HEK293 (cell line): Measurements from ENCODE around the gene GNAI2.
"Not testable (repeated sequence)": the region's sequence is repeated elsewhere in the genome, so short reads cannot be mapped to it uniquely, and the experiment has no call there.

Experiments used
- CTCF ChIA-PET: fragments of 350-600 bp; formaldehyde crosslinking; extraction: SDS; loops from one replicate; lab custom pipeline; 2021; ENCODE audit warnings: antibody characterized with exemption; lab: Yijun Ruan, JAX
- POLR2A ChIA-PET: fragments of 300-600 bp; formaldehyde crosslinking; extraction: SDS; loops from one replicate; lab custom pipeline; 2020; ENCODE audit warnings: antibody characterized with exemption, inconsistent platforms; lab: Yijun Ruan, JAX
- H3K27ac ChIP-seq: fragments of 200-500 bp; sonication (Bioruptor generic); 2 replicates; pipeline ENCODE4 v1.5.1; 2014; ENCODE audit warnings: low read depth, low read length, control low read depth, inconsistent platforms; ENCODE audit errors: extremely low read depth
- H3K36me3 ChIP-seq, 2 experiments: fragments of 200-500 bp in 1 of 2; sonication (Bioruptor generic) in 1 of 2; 1 replicate in 1 of 2; 2 replicates in 1 of 2; pipeline ENCODE4 v1.5.1; 2014 to 2017; ENCODE audit warnings: inconsistent platforms in 2 of 2, low read length in 2 of 2; ENCODE audit not compliant: control insufficient read depth in 2 of 2, insufficient read depth in 1 of 2
- H3K4me1 ChIP-seq: fragments of 200-500 bp; sonication (Bioruptor generic); 2 replicates; pipeline ENCODE4 v1.5.1; 2014; ENCODE audit warnings: mild to moderate bottlenecking, low read length, inconsistent platforms; ENCODE audit not compliant: control insufficient read depth, insufficient read depth
- H3K4me3 ChIP-seq: 2 replicates; pipeline ENCODE4 v1.5.1; 2011; ENCODE audit warnings: low read depth, mild to moderate bottlenecking, control low read depth, low read length, moderate library complexity
- H3K9me3 ChIP-seq: fragments of 200-500 bp; sonication (Bioruptor generic); 2 replicates; pipeline ENCODE4 v1.5.1; 2014; ENCODE audit warnings: low read depth, low read length, inconsistent platforms; ENCODE audit not compliant: control insufficient read depth, insufficient read depth
- GLIS1 ChIP-seq: fragments of 450-650 bp; formaldehyde crosslinking; IDR thresholded peaks from 2 replicates; pipeline ENCODE4 v1.5.1; 2016; ENCODE audit warnings: missing biosample characterization, missing genetic modification characterization
- HOXC10 ChIP-seq: sonication (generic); formaldehyde crosslinking; IDR thresholded peaks from 2 replicates; pipeline ENCODE4 v1.8.1; 2023; ENCODE audit warnings: mild to moderate bottlenecking, missing genetic modification reagents
- KLF7 ChIP-seq: fragments of 450-650 bp; formaldehyde crosslinking; IDR thresholded peaks from 2 replicates; pipeline ENCODE4 v1.5.1; 2016; ENCODE audit warnings: missing biosample characterization, missing genetic modification characterization, borderline replicate concordance
- YY2 ChIP-seq: fragments of 450-650 bp; formaldehyde crosslinking; IDR thresholded peaks from 2 replicates; pipeline ENCODE4 v1.5.1; 2016; ENCODE audit warnings: missing biosample characterization, missing genetic modification characterization
- ZBTB8A ChIP-seq: fragments of 450-650 bp; formaldehyde crosslinking; IDR thresholded peaks from 2 replicates; pipeline ENCODE4 v1.5.1; 2016; ENCODE audit warnings: missing biosample characterization, missing genetic modification characterization
- ZIC2 ChIP-seq: fragments of 450-650 bp; formaldehyde crosslinking; IDR thresholded peaks from 2 replicates; pipeline ENCODE4 v1.5.1; 2016; ENCODE audit warnings: missing biosample characterization, missing genetic modification characterization
- ZNF157 ChIP-seq: fragments of 450-650 bp; formaldehyde crosslinking; IDR thresholded peaks from 2 replicates; pipeline ENCODE4 v1.5.1; 2016; ENCODE audit warnings: missing biosample characterization, missing genetic modification characterization
- ZNF350 ChIP-seq: fragments of 450-650 bp; formaldehyde crosslinking; IDR thresholded peaks from 2 replicates; pipeline ENCODE4 v1.5.0; 2017; ENCODE audit warnings: missing biosample characterization, mild to moderate bottlenecking, missing genetic modification characterization
- ZNF529 ChIP-seq: fragments of 450-650 bp; formaldehyde crosslinking; IDR thresholded peaks from 2 replicates; pipeline ENCODE4 v1.5.1; 2017; ENCODE audit warnings: missing genetic modification characterization, missing biosample characterization; ENCODE audit not compliant: insufficient replicate concordance
- ZSCAN16 ChIP-seq: fragments of 450-650 bp; formaldehyde crosslinking; IDR thresholded peaks from 2 replicates; pipeline ENCODE4 v1.5.1; 2016; ENCODE audit warnings: missing biosample characterization, missing genetic modification characterization
- TF ChIP-seq, protein P1 (sequence below): fragments of 450-650 bp; formaldehyde crosslinking; IDR thresholded peaks from 2 replicates; pipeline ENCODE4 v1.5.1; 2016; ENCODE audit warnings: missing biosample characterization, missing genetic modification characterization
- TF ChIP-seq, protein P2 (sequence below): fragments of 450-650 bp; formaldehyde crosslinking; IDR thresholded peaks from 2 replicates; pipeline ENCODE4 v1.5.1; 2016; ENCODE audit warnings: missing biosample characterization, missing genetic modification characterization
- TF ChIP-seq, protein P3 (sequence below): fragments of 450-650 bp; formaldehyde crosslinking; IDR thresholded peaks from 2 replicates; pipeline ENCODE4 v1.5.1; 2016; ENCODE audit warnings: missing biosample characterization, missing genetic modification characterization
- TF ChIP-seq, protein P4 (sequence below): fragments of 450-650 bp; formaldehyde crosslinking; IDR thresholded peaks from 2 replicates; pipeline ENCODE4 v1.5.1; 2016; ENCODE audit warnings: missing biosample characterization, missing genetic modification characterization
- TF ChIP-seq, protein P5 (sequence below): fragments of 450-650 bp; formaldehyde crosslinking; IDR thresholded peaks from 2 replicates; pipeline ENCODE4 v1.5.0; 2017; ENCODE audit warnings: missing biosample characterization, missing genetic modification characterization, borderline replicate concordance

Gene GNAI2

DNA sequence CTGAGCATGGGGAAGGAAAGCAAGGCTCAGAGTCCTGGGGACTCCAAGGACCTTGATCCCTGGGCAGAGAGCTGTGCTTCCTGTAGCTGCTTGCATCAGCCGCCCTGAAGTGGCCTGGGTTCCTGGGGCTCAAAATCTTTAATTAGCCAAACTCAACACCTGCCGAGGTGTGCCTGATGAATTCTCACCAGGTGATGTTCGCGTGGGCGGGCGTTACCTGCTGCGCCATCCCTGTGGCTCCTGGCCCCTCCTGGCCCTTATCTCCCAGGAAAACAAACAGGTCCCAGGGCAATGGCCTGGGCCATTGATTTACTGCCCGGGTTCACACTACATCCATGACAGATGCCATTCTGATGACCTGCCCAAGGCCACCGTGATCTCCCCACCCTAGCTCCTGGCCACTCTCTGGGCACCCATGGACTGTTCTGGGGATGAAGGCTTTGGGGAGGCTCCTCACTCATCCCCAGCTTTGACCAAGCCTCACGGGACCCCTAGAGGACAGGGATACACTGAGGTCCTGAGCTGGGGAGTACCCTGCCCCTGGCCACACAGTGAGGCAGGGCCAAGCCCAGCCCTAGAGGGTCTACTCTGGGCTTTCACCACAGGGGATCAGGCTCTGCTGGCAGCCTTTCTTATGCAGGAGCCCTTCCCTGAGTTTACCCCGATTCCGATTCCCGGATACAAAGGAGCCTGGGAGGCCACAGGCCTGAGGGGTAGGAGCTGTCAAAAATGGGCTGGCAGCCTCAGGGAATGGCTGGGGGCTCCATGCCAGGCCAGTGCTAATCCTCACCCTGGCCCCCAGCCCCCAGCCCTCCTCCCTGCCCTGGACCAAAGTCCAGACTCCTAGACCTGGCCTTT, 25.3 kb upstream of the GNAI2 start:
- ChIA-PET POLR2A (interaction anchor here (0.8 kb wide), 1 partner anchor 90 kb away, joined by 12 read pairs; no protein-coding TSS in a partner anchor), CTCF (interaction anchor here (0.6 to 17.6 kb wide), 6 partner anchors 9 to 88 kb away, joined by 3 to 237 read pairs (median 6); partner anchors contain the start of gene GNAT1)
- Histone ChIP-seq H3K4me3 (no peak overlapping the region), H3K36me3 (no peaks in the 10 kb centered on the region), H3K4me1 (no peaks in the 10 kb centered on the region), H3K9me3 (no peaks in the 10 kb centered on the region), H3K27ac (no peak overlapping the region)
- TF ChIP-seq ZIC2 (tag by site-specific recombination) (peak; percentile 59), ZNF529 (tag by site-specific recombination) (no peak)
- TF ChIP-seq, protein P1, sequence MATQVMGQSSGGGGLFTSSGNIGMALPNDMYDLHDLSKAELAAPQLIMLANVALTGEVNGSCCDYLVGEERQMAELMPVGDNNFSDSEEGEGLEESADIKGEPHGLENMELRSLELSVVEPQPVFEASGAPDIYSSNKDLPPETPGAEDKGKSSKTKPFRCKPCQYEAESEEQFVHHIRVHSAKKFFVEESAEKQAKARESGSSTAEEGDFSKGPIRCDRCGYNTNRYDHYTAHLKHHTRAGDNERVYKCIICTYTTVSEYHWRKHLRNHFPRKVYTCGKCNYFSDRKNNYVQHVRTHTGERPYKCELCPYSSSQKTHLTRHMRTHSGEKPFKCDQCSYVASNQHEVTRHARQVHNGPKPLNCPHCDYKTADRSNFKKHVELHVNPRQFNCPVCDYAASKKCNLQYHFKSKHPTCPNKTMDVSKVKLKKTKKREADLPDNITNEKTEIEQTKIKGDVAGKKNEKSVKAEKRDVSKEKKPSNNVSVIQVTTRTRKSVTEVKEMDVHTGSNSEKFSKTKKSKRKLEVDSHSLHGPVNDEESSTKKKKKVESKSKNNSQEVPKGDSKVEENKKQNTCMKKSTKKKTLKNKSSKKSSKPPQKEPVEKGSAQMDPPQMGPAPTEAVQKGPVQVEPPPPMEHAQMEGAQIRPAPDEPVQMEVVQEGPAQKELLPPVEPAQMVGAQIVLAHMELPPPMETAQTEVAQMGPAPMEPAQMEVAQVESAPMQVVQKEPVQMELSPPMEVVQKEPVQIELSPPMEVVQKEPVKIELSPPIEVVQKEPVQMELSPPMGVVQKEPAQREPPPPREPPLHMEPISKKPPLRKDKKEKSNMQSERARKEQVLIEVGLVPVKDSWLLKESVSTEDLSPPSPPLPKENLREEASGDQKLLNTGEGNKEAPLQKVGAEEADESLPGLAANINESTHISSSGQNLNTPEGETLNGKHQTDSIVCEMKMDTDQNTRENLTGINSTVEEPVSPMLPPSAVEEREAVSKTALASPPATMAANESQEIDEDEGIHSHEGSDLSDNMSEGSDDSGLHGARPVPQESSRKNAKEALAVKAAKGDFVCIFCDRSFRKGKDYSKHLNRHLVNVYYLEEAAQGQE (tag by site-specific recombination) = no peak
- TF ChIP-seq, protein P2, sequence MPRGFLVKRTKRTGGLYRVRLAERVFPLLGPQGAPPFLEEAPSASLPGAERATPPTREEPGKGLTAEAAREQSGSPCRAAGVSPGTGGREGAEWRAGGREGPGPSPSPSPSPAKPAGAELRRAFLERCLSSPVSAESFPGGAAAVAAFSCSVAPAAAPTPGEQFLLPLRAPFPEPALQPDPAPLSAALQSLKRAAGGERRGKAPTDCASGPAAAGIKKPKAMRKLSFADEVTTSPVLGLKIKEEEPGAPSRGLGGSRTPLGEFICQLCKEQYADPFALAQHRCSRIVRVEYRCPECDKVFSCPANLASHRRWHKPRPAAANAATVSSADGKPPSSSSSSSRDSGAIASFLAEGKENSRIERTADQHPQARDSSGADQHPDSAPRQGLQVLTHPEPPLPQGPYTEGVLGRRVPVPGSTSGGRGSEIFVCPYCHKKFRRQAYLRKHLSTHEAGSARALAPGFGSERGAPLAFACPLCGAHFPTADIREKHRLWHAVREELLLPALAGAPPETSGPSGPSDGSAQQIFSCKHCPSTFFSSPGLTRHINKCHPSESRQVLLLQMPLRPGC (tag by site-specific recombination) = no peak

DNA sequence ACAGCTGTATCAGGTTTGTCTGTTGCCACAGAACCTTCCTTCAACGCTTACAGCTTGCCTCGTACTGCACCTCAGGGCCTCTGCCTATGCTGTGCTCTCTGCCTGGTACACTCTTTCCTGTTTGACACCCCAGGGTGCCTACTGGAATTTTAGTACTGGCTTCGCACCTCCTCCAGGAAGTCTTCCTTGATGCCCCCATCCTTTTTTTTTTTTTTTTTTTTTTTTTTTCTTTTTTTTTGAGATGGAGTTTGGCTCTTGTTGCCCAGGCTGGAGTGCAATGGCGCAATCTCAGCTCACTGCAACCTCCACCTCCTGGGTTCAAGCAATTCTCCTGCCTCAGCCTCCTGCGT, 24.7 kb upstream of the GNAI2 start:
- TF ChIP-seq, protein P3, sequence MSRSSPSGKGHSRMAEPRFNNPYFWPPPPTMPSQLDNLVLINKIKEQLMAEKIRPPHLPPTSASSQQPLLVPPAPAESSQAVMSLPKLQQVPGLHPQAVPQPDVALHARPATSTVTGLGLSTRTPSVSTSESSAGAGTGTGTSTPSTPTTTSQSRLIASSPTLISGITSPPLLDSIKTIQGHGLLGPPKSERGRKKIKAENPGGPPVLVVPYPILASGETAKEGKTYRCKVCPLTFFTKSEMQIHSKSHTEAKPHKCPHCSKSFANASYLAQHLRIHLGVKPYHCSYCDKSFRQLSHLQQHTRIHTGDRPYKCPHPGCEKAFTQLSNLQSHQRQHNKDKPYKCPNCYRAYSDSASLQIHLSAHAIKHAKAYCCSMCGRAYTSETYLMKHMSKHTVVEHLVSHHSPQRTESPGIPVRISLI (tag by site-specific recombination) = peak; percentile 71; the same call in 1 of the 2 replicates
- TF ChIP-seq, all 188 proteins: peak for 1; not testable (repeated sequence) for 187

DNA sequence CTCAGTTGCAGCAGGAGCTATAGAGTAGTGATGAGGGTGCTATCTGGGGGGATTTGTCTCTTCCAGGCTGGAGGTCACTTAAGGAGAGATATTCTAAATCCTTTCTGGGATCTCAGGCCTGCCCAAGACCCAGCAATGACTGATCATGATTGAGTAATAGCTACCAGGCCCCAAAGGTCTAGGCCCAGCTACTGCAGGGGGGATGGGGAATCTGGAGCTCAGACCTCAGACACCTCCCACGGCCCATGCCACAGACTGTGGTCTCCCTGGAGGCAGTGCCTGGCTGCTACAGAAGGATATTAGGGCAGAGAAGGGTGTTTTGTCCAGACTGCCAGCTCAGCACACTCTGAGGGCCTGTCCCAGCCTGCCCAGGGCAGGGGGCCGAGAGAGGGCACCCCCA, 24.1 kb upstream of the GNAI2 start:
- Histone ChIP-seq H3K4me3 (no peak overlapping the region), H3K4me1 (no peaks in the 10 kb centered on the region), H3K9me3 (no peaks in the 10 kb centered on the region), H3K27ac (no peak overlapping the region), H3K36me3 (no peaks in the 10 kb centered on the region)
- TF ChIP-seq ZBTB8A (tag by site-specific recombination) = no peak
- TF ChIP-seq YY2 (tag by site-specific recombination) = no peak
- TF ChIP-seq GLIS1 (tag by site-specific recombination) = peak; percentile 39
- POLR2A ChIA-PET = no interaction called here
- CTCF ChIA-PET = interaction anchor here (0.7 to 17.6 kb wide), 2 partner anchors 19 to 81 kb away, joined by 3 to 237 read pairs; partner anchors contain the start of gene GNAT1

More for the DNA sequence above, 24.7 kb upstream of the GNAI2 start:
- not testable (repeated sequence) for H3K9me3 ChIP-seq, H3K4me1 ChIP-seq, H3K4me3 ChIP-seq, H3K27ac ChIP-seq, H3K36me3 ChIP-seq
- POLR2A ChIA-PET = interaction anchor here (0.8 kb wide), 1 partner anchor 91 kb away, joined by 12 read pairs; no protein-coding TSS in a partner anchor
- CTCF ChIA-PET = interaction anchor here (4.0 to 17.6 kb wide), 2 partner anchors 14 to 18 kb away, joined by 15 to 237 read pairs; partner anchors contain the start of gene GNAT1

DNA sequence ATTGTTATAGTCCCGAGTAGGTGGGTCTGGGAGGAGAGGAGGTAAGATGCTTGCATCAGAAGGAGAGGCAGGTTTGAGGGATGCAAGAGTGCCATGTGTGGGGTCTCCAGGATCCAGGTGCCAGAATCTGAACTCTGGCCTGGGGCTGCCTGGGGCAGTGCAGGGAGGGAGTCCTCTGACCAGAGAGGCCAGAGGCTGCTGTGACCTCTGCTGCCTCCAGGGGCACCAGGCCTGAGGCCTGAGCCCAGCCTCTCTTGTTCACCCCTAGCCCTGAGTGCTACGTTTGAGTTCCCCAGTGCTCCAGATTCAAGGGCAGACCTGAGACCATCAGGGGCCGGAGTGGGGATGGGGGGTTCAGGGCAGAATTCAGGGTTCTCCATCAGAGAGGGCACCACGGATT, 23.5 kb upstream of the GNAI2 start:
- Histone ChIP-seq H3K27ac (no peak overlapping the region), H3K4me1 (no peaks in the 10 kb centered on the region), H3K9me3 (no peaks in the 10 kb centered on the region), H3K4me3 (no peak overlapping the region), H3K36me3 (no peaks in the 10 kb centered on the region)
- ChIA-PET CTCF (interaction anchor here (0.6 to 17.6 kb wide), 3 partner anchors 19 to 80 kb away, joined by 3 to 237 read pairs (median 3); partner anchors contain the start of gene GNAT1), POLR2A (no interaction called here)
- TF ChIP-seq KLF7 (tag by site-specific recombination) (no peak), HOXC10 (CRISPR knock-in tag) (no peak), ZSCAN16 (tag by site-specific recombination) (no peak), ZNF350 (tag by site-specific recombination) (no peak), ZNF157 (tag by site-specific recombination) (no peak)
- TF ChIP-seq, protein P4, sequence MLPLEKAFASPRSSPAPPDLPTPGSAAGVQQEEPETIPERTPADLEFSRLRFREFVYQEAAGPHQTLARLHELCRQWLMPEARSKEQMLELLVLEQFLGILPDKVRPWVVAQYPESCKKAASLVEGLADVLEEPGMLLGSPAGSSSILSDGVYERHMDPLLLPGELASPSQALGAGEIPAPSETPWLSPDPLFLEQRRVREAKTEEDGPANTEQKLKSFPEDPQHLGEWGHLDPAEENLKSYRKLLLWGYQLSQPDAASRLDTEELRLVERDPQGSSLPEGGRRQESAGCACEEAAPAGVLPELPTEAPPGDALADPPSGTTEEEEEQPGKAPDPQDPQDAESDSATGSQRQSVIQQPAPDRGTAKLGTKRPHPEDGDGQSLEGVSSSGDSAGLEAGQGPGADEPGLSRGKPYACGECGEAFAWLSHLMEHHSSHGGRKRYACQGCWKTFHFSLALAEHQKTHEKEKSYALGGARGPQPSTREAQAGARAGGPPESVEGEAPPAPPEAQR (tag by site-specific recombination) = no peak
- TF ChIP-seq, protein P5, sequence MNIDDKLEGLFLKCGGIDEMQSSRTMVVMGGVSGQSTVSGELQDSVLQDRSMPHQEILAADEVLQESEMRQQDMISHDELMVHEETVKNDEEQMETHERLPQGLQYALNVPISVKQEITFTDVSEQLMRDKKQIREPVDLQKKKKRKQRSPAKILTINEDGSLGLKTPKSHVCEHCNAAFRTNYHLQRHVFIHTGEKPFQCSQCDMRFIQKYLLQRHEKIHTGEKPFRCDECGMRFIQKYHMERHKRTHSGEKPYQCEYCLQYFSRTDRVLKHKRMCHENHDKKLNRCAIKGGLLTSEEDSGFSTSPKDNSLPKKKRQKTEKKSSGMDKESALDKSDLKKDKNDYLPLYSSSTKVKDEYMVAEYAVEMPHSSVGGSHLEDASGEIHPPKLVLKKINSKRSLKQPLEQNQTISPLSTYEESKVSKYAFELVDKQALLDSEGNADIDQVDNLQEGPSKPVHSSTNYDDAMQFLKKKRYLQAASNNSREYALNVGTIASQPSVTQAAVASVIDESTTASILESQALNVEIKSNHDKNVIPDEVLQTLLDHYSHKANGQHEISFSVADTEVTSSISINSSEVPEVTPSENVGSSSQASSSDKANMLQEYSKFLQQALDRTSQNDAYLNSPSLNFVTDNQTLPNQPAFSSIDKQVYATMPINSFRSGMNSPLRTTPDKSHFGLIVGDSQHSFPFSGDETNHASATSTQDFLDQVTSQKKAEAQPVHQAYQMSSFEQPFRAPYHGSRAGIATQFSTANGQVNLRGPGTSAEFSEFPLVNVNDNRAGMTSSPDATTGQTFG (tag by site-specific recombination) = no peak
